Measurements from ENCODE around the gene CDHR2.

The CDHR2 gene

GRCh38 chr5:176542596-176543427 lies 6.3 kb upstream of the CDHR2 start:
- TF ChIP-seq TCF4 (CRISPR knock-in tag; IDR thresholded peaks at IDR 0.05; ENCODE audit: borderline replicate concordance) (no peak), TOX (CRISPR knock-in tag; IDR thresholded peaks at IDR 0.05; ENCODE audit: borderline replicate concordance) (no peak), ZFP30 (CRISPR knock-in tag; IDR thresholded peaks at IDR 0.05) (no peak), BACH2 (CRISPR knock-in tag; IDR thresholded peaks at IDR 0.05; ENCODE audit: borderline replicate concordance) (no peak), CSRNP3 (CRISPR knock-in tag; IDR thresholded peaks at IDR 0.05) (no peak)
- peak; percentile 31 for ATAC-seq

- TF ChIP-seq SNAI2 (CRISPR knock-in tag; IDR thresholded peaks at IDR 0.05) (no peak), PATZ1 (CRISPR knock-in tag; IDR thresholded peaks at IDR 0.05; ENCODE audit: borderline replicate concordance) (no peak), OSR1 (CRISPR knock-in tag; IDR thresholded peaks at IDR 0.05) (no peak), CSRNP3 (CRISPR knock-in tag; IDR thresholded peaks at IDR 0.05) (no peak), ARNTL (CRISPR knock-in tag; IDR thresholded peaks at IDR 0.05; ENCODE audit: borderline replicate concordance, low read depth) (no peak), ISL1 (CRISPR knock-in tag; IDR thresholded peaks at IDR 0.05) (no peak), PPARA (CRISPR knock-in tag; IDR thresholded peaks at IDR 0.05; ENCODE audit: borderline replicate concordance) (no peak), GLIS3 (CRISPR knock-in tag; IDR thresholded peaks at IDR 0.05) (no peak), ZFP30 (CRISPR knock-in tag; IDR thresholded peaks at IDR 0.05) (no peak), ZC3H10 (CRISPR knock-in tag; IDR thresholded peaks at IDR 0.05) (no peak), RARB (CRISPR knock-in tag; IDR thresholded peaks at IDR 0.05) (no peak), ZNF565 (CRISPR knock-in tag; conservative IDR thresholded peaks at IDR 0.05; ENCODE audit: low read depth) (no peak), CSDC2 (CRISPR knock-in tag; IDR thresholded peaks at IDR 0.05) (no peak)
- ATAC-seq: peak; percentile 86
Measured at GRCh38 chr5:176543428-176544182, 5.5 kb upstream of the CDHR2 start.

GRCh38 chr5:176545388-176545736 lies 3.8 kb upstream of the CDHR2 start:
- TF ChIP-seq CSDC2 (CRISPR knock-in tag; IDR thresholded peaks at IDR 0.05) (no peak), ZC3H10 (CRISPR knock-in tag; IDR thresholded peaks at IDR 0.05) (no peak), ZNF70 (CRISPR knock-in tag; IDR thresholded peaks at IDR 0.05) (no peak), POU6F1 (CRISPR knock-in tag; IDR thresholded peaks at IDR 0.05; ENCODE audit: borderline replicate concordance, low read depth) (no peak), ZNF8 (CRISPR knock-in tag; IDR thresholded peaks at IDR 0.05) (no peak), ZNF565 (CRISPR knock-in tag; conservative IDR thresholded peaks at IDR 0.05; ENCODE audit: low read depth) (no peak), ZFP30 (CRISPR knock-in tag; IDR thresholded peaks at IDR 0.05) (no peak), GLIS3 (CRISPR knock-in tag; IDR thresholded peaks at IDR 0.05) (no peak), OSR1 (CRISPR knock-in tag; IDR thresholded peaks at IDR 0.05) (no peak), PATZ1 (CRISPR knock-in tag; IDR thresholded peaks at IDR 0.05; ENCODE audit: borderline replicate concordance) (no peak), PPARA (CRISPR knock-in tag; IDR thresholded peaks at IDR 0.05; ENCODE audit: borderline replicate concordance) (no peak), SNAI2 (CRISPR knock-in tag; IDR thresholded peaks at IDR 0.05) (no peak), TCF4 (CRISPR knock-in tag; IDR thresholded peaks at IDR 0.05; ENCODE audit: borderline replicate concordance) (no peak)
- ATAC-seq: no peak
